Omental fat pad (tissue), 4 donors: Measurements from ENCODE around the gene ZBTB26. TPM values are rescaled to one million over a fixed set of nuclear protein-coding genes. Genes with fewer than 3 reads are reported as not detected.

Experiments
- ATAC-seq: fragments of 150-250 bp; one replicate; pipeline ENCODE4 v1.9.1; 2016; ENCODE audit warnings: mild to moderate bottlenecking, moderate library complexity; ENCODE audit not compliant: low FRiP score
- DNase-seq: peaks from one replicate; pipeline ENCODE4 v3.0.0-alpha.2; 2019; ENCODE audit warnings: low spot score
- CTCF ChIP-seq, 3 donors: fragments of 450-650 bp; IDR thresholded peaks; one replicate each; pipeline ENCODE4 v1.5.1; 2016 to 2017; ENCODE audit warnings: antibody characterized with exemption in 3 of 3, mild to moderate bottlenecking in 3 of 3, moderate library complexity in 2 of 3
- total RNA-seq, 4 donors: library from RNA; depleted of rRNA; stranded (reverse); fragments of >200 nt; gene quantifications; one replicate each; pipeline ENCODE4 v1.1.0, GENCODE V29; 2016

Gene ZBTB26
- total RNA-seq, 4 donors from 2014 or later: 3.1 to 7.3 (median 3.6) TPM

- ATAC-seq (no peak), DNase-seq (no peak)
- TF ChIP-seq CTCF (IDR thresholded peaks at IDR 0.05): no peak
Observed at GRCh38 chr9:122951056-122951455, 19.7 kb upstream of the ZBTB26 start.

GRCh38 chr9:122950263-122950662 is 19.0 kb upstream of the ZBTB26 start:
- ATAC-seq (no peak), DNase-seq (no peak)

GRCh38 chr9:122949696-122950095 is 18.4 kb upstream of the ZBTB26 start:
- ATAC-seq: no peak
- DNase-seq: no peak
- TF ChIP-seq CTCF (IDR thresholded peaks at IDR 0.05): no peak

More at GRCh38 chr9:122950263-122950662, 19.0 kb upstream of the ZBTB26 start:
- TF ChIP-seq CTCF (IDR thresholded peaks at IDR 0.05): no peak

- no peak for ATAC-seq
- TF ChIP-seq CTCF (IDR thresholded peaks at IDR 0.05): no peak
- DNase-seq: no peak
Observed at GRCh38 chr9:122948313-122948712, 17.0 kb upstream of the ZBTB26 start.

GRCh38 chr9:122946461-122947005 is 15.2 kb upstream of the ZBTB26 start:
- no peak for DNase-seq
- TF ChIP-seq CTCF (IDR thresholded peaks at IDR 0.05): no peak
- ATAC-seq: no peak

GRCh38 chr9:122944960-122945888 is 13.9 kb upstream of the ZBTB26 start:
- ATAC-seq (no peak), DNase-seq (no peak)
- no peak for TF ChIP-seq CTCF (IDR thresholded peaks at IDR 0.05)
